OCI-LY3 (cell line): Measurements from ENCODE around the gene CCDC13.

Source experiments
- CTCF ChIP-seq: fragments of 200-600, 300-600 bp; sonication (generic); IDR thresholded peaks from 2 replicates; pipeline ENCODE4 v1.5.1; 2014; ENCODE audit warnings: antibody characterized with exemption, low read length, low read depth
- EZH2phosphoT487 ChIP-seq: fragments of 200-600 bp; shearing (Covaris generic); IDR thresholded peaks from 2 replicates; pipeline ENCODE4 v1.6.1; 2018; ENCODE audit warnings: antibody characterized with exemption, mixed run types, low read depth

- no peak for TF ChIP-seq CTCF
- TF ChIP-seq EZH2phosphoT487 = no peak
These were observed 30.8 kb downstream of the CCDC13 start for GRCh38 chr3:42742259-42742658.
